ENCODE results near the gene MAP7D1.
"Not testable (repeated sequence)": the region's sequence is repeated elsewhere in the genome, so short reads cannot be mapped to it uniquely, and the experiment has no call there.

Gene MAP7D1

DNA sequence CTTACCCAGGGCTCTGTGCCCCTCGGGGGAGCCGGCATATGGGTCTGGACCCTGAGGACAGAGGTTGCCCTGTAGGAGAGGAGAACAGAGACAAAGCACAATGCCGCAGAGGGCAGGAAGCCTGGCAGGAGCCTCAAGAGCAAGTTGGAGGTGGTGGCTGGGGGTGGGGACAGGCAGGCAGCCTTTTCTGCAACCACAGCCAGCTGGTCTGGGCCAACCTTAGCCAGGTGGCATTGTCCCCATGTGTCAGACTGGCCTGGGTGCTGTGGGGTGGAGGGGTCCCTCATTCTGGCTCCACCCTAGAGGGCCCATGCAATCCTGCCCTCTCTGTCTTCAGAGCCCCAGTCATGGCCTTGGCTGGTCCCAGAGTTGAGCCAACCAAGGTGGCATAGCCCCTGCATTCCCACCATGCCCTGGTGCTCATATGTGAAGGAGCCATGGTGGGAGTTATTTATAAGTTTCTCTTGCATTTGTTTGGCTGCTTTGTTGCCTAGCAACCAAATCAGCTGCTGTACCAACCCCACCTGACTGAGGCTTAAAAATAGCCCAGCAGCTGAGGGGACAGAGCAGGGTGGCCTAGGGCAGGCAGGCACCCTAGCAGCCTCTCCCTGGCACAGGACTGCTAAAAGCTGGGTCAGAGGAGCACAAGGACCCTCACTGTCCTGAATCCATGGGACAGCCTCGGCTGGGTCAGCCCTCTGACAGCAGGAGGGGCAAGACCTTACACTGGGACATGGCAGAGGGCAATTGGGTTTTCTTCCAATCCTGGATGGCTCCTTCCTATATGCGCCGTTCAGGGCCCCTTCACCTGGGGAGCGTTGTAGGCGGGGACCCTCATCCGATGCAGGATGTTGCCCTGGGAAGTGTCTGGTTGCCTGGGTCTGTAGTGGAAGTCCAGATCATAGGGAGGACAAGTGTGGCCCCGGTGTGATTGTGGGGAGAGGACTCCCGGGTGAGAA lies 19.5 kb downstream of the MAP7D1 start:
- Histone ChIP-seq H3K9me3 (ENCODE audit: insufficient read depth, low read depth, low read length) (no peaks in the 10 kb centered on the region), H3K4me3 (ENCODE audit: low read length) (no peak overlapping the region; the same call in 1 of the 2 replicates), H3K9ac (ENCODE audit: low read depth, low read length) (peak overlapping the region; percentile 56; the same call in 1 of the 2 replicates), H3K36me3 (ENCODE audit: insufficient read depth, low read depth, low read length) (peaks cover 59% of the 10 kb centered on the region), H3K27me3 (ENCODE audit: insufficient read depth, low read length) (peaks cover 4% of the 10 kb centered on the region; the same call in 1 of the 2 replicates), H3K4me1 (ENCODE audit: insufficient read depth, low read length) (peaks cover 18% of the 10 kb centered on the region), H3K27ac (ENCODE audit: low read length) (no peak overlapping the region)

GRCh38 chr1:36176106-36176949 lies 20.4 kb downstream of the MAP7D1 start:
- peaks cover 18% of the 10 kb centered on the region for H3K4me1 ChIP-seq (ENCODE audit: insufficient read depth, low read length)
- H3K27ac ChIP-seq (ENCODE audit: low read length), result no peak overlapping the region
- H3K9me3 ChIP-seq (ENCODE audit: insufficient read depth, low read depth, low read length), result no peaks in the 10 kb centered on the region
- H3K27me3 ChIP-seq (ENCODE audit: insufficient read depth, low read length), result peaks cover 4% of the 10 kb centered on the region; the same call in 1 of the 2 replicates
- H3K9ac ChIP-seq (ENCODE audit: low read depth, low read length), result peak overlapping the region; percentile 56; the same call in 1 of the 2 replicates
- H3K4me3 ChIP-seq (ENCODE audit: low read length), result no peak overlapping the region; the same call in 1 of the 2 replicates
- H3K36me3 ChIP-seq (ENCODE audit: insufficient read depth, low read depth, low read length), result peaks cover 65% of the 10 kb centered on the region

DNA sequence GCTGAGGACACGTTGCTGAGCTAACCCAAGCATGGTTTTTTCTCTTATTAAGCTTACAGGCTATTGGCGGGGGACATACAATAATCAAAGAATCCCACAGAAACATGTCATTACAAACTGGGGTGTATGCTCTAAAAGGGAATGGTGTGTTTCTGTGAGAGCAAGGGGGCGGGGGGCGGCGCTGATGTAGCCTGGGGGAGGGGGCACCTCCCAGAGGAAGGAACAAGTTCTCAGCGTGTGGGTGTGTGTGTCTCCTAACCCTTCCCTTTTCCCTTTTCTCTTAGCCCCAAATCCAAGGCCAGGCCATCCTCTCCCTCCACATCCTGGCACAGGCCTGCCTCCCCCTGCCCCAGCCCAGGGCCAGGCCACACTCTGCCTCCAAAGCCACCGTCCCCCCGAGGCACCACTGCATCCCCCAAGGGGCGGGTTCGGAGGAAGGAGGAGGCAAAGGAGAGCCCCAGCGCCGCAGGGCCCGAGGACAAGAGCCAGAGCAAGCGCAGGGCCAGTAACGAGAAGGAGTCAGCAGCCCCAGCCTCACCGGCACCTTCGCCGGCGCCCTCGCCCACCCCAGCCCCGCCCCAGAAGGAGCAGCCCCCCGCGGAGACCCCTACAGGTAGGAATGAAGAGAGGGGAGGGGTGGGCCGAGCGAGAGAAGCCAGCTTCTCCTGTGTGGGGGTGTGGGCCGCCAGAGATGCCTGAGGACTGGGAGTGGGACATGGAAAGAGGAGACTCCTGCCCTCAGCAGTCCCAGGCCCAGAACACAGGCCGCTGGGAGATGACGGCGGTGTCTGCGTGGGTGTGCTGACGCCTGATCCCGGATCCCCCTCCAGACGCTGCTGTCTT lies 21.9 kb downstream of the MAP7D1 start:
- Histone ChIP-seq H3K4me1 (ENCODE audit: insufficient read depth, low read length) (peaks cover 18% of the 10 kb centered on the region; the same call in 1 of the 2 replicates), H3K9me3 (ENCODE audit: insufficient read depth, low read depth, low read length) (no peaks in the 10 kb centered on the region), H3K4me3 (ENCODE audit: low read length) (peak overlapping the region; percentile 68; the same call in 1 of the 2 replicates), H3K27ac (ENCODE audit: low read length) (no peak overlapping the region), H3K9ac (ENCODE audit: low read depth, low read length) (peak overlapping the region; percentile 81; the same call in 1 of the 2 replicates), H3K27me3 (ENCODE audit: insufficient read depth, low read length) (peaks cover 4% of the 10 kb centered on the region; the same call in 1 of the 2 replicates), H3K36me3 (ENCODE audit: insufficient read depth, low read depth, low read length) (peaks cover 51% of the 10 kb centered on the region)

DNA sequence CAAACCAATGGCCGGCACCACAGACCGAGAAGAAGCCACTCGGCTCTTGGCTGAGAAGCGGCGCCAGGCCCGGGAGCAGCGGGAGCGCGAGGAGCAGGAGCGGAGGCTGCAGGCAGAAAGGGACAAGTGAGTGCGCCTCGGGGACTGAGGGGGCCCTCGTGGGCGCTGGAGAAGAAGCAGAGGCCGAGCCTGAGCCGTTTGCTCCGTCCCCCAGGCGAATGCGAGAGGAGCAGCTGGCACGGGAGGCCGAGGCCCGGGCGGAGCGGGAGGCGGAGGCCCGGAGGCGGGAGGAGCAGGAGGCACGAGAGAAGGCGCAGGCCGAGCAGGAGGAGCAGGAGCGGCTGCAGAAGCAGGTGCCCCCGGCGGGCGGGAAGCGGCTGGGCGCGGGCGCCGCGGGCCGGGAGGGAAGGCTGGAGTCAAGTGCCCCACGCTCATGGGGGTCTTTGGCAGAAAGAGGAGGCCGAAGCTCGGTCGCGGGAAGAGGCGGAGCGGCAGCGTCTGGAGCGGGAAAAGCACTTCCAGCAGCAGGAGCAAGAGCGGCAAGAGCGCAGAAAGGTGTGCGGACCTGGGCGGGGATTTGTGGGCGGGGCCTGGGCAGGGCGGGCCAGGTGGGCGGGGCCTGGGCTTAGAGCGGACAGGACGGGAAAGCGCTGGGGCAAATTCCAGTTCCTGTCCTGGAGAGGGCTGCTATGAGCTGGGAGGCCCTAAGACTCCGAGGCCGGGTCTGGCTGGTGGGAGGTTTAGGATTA lies 22.7 kb downstream of the MAP7D1 start:
- H3K9ac ChIP-seq (ENCODE audit: low read depth, low read length), result peak overlapping the region; percentile 81; the same call in 1 of the 2 replicates
- H3K36me3 ChIP-seq (ENCODE audit: insufficient read depth, low read depth, low read length), result peaks cover 43% of the 10 kb centered on the region
- peaks cover 4% of the 10 kb centered on the region; the same call in 1 of the 2 replicates for H3K27me3 ChIP-seq (ENCODE audit: insufficient read depth, low read length)
- H3K27ac ChIP-seq (ENCODE audit: low read length), result no peak overlapping the region
- H3K9me3 ChIP-seq (ENCODE audit: insufficient read depth, low read depth, low read length), result no peaks in the 10 kb centered on the region
- H3K4me3 ChIP-seq (ENCODE audit: low read length), result peak overlapping the region; percentile 68; the same call in 1 of the 2 replicates
- H3K4me1 ChIP-seq (ENCODE audit: insufficient read depth, low read length), result peaks cover 18% of the 10 kb centered on the region; the same call in 1 of the 2 replicates

DNA sequence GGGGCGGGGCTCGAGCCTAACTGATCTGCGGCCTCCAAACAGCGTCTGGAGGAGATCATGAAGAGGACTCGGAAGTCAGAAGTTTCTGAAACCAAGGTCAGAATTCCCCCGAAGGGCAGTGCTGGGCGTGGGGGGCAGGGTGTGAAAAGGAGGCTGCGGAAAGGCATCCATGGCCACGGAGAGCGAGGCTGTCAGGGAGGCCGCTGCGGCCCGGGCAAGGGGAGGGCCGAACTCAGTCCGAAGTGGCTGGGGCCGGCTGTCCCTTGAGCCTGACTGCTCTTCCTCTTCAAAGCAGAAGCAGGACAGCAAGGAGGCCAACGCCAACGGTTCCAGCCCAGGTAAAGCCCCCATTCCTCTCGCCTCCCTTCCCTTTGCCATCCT lies 23.2 kb downstream of the MAP7D1 start:
- H3K4me3 ChIP-seq (ENCODE audit: low read length), result peak overlapping the region; percentile 30; the same call in 1 of the 2 replicates
- peaks cover 37% of the 10 kb centered on the region for H3K36me3 ChIP-seq (ENCODE audit: insufficient read depth, low read depth, low read length)
- H3K27me3 ChIP-seq (ENCODE audit: insufficient read depth, low read length), result peaks cover 4% of the 10 kb centered on the region; the same call in 1 of the 2 replicates
- peaks cover 18% of the 10 kb centered on the region; the same call in 1 of the 2 replicates for H3K4me1 ChIP-seq (ENCODE audit: insufficient read depth, low read length)
- no peak overlapping the region for H3K27ac ChIP-seq (ENCODE audit: low read length)
- no peak overlapping the region for H3K9ac ChIP-seq (ENCODE audit: low read depth, low read length)
- no peaks in the 10 kb centered on the region for H3K9me3 ChIP-seq (ENCODE audit: insufficient read depth, low read depth, low read length)

GRCh38 chr1:36182734-36183133 lies 26.8 kb downstream of the MAP7D1 start:
- Histone ChIP-seq H3K36me3 (ENCODE audit: insufficient read depth, low read depth, low read length) (peaks cover 22% of the 10 kb centered on the region), H3K9ac (ENCODE audit: low read depth, low read length) (no peak overlapping the region), H3K4me3 (ENCODE audit: low read length) (no peak overlapping the region), H3K27ac (ENCODE audit: low read length) (no peak overlapping the region), H3K9me3 (ENCODE audit: insufficient read depth, low read depth, low read length) (no peaks in the 10 kb centered on the region), H3K27me3 (ENCODE audit: insufficient read depth, low read length) (no peaks in the 10 kb centered on the region), H3K4me1 (ENCODE audit: insufficient read depth, low read length) (peaks cover 6% of the 10 kb centered on the region; the same call in 1 of the 2 replicates)

GRCh38 chr1:36183309-36183856 lies 27.4 kb downstream of the MAP7D1 start:
- peaks cover 22% of the 10 kb centered on the region for H3K36me3 ChIP-seq (ENCODE audit: insufficient read depth, low read depth, low read length)
- H3K4me3 ChIP-seq (ENCODE audit: low read length), result no peak overlapping the region
- H3K4me1 ChIP-seq (ENCODE audit: insufficient read depth, low read length), result peaks cover 5% of the 10 kb centered on the region; the same call in 1 of the 2 replicates
- H3K9ac ChIP-seq (ENCODE audit: low read depth, low read length), result no peak overlapping the region
- no peaks in the 10 kb centered on the region for H3K27me3 ChIP-seq (ENCODE audit: insufficient read depth, low read length)
- no peaks in the 10 kb centered on the region for H3K9me3 ChIP-seq (ENCODE audit: insufficient read depth, low read depth, low read length)
- H3K27ac ChIP-seq (ENCODE audit: low read length), result no peak overlapping the region

DNA sequence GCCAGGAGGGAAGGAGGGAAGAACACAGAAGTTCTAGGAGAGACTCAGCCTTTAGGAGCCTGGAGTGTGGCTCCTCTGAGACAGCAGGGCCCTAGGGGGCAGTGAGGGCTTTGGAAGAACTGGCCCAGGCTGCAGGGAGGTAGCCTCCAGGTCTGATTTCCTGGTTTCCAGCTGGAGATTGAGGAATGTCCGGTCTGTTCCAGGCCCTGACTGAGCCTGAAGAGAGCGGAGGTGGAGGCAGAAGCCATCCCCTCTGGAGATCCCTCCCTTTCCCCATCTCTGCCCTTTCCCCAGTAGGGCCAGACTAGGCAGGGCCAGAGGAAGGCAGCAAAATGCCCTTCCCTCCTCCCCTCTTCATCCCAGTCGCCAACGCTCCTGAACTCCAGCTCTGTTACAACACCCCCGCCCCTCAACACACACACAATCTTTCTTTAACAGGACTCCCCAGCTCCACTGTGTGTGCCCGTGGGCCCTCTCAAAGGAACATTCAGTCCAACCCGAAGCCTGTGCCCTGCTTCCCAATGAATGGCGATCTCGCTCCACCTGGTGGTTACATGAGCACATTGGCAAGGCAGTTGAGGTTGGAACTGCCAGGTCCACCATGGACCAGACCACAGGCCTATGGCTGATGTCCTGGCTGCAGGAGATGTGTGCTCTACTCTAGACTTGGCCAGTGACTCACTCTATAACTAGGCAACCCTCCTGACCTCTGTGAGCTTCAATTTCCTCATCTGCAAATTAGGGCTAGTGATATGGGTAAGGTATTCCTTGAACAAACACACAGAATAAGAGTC lies 32.0 kb downstream of the MAP7D1 start:
- peak overlapping the region; percentile 46; the same call in 1 of the 2 replicates for H3K9ac ChIP-seq (ENCODE audit: low read depth, low read length)
- H3K27ac ChIP-seq (ENCODE audit: low read length), result no peak overlapping the region
- peak overlapping the region; percentile 40 for H3K4me3 ChIP-seq (ENCODE audit: low read length)
- H3K27me3 ChIP-seq (ENCODE audit: insufficient read depth, low read length), result no peaks in the 10 kb centered on the region
- H3K4me1 ChIP-seq (ENCODE audit: insufficient read depth, low read length), result no peaks in the 10 kb centered on the region; the same call in 1 of the 2 replicates
- no peaks in the 10 kb centered on the region for H3K36me3 ChIP-seq (ENCODE audit: insufficient read depth, low read depth, low read length)
- no peaks in the 10 kb centered on the region for H3K9me3 ChIP-seq (ENCODE audit: insufficient read depth, low read depth, low read length)

GRCh38 chr1:36196805-36197204 lies 40.8 kb downstream of the MAP7D1 start:
- H3K9ac ChIP-seq (ENCODE audit: low read depth, low read length); H3K36me3 ChIP-seq (ENCODE audit: insufficient read depth, low read depth, low read length); H3K27me3 ChIP-seq (ENCODE audit: insufficient read depth, low read length); H3K4me1 ChIP-seq (ENCODE audit: insufficient read depth, low read length); H3K9me3 ChIP-seq (ENCODE audit: insufficient read depth, low read depth, low read length); H3K4me3 ChIP-seq (ENCODE audit: low read length); H3K27ac ChIP-seq (ENCODE audit: low read length): not testable (repeated sequence)

Data from iPS-20b (cell line).